ENCODE data around the gene NISCH. TPM values are rescaled to one million over a fixed set of nuclear protein-coding genes. Genes with fewer than 3 reads are reported as not detected.

NISCH gene
- total RNA-seq, 1 experiment from 2014 or later, result 63.4 TPM

GRCh38 chr3:52527732-52528585 lies 72.6 kb downstream of the NISCH start:
- TSS peak; percentile 50 for BruUV-seq (replicated peaks)
- Histone ChIP-seq H3K4me1 (ENCODE audit: control insufficient read depth, insufficient read depth, low read length) (peaks cover 4% of the 10 kb centered on the region), H3K9me3 (ENCODE audit: control insufficient read depth, insufficient read depth, low read depth, low read length) (no peaks in the 10 kb centered on the region), H3K4me3 (ENCODE audit: low read depth in 2 of 2, low read length in 2 of 2) (no peak overlapping the region), H3K27me3 (ENCODE audit: control insufficient read depth, insufficient read depth, low read length) (no peaks in the 10 kb centered on the region), H3K27ac (ENCODE audit: low read length) (no peak overlapping the region), H3K36me3 (ENCODE audit: control insufficient read depth, insufficient read depth, low read length) (no peaks in the 10 kb centered on the region; the same call in 1 of the 2 replicates)
- DNase-seq (ENCODE audit: low read depth, low spot score) (no peak), ATAC-seq (no peak)
- CTCF ChIA-PET, result no interaction called here
- POLR2A ChIA-PET, result interaction anchor here (1.3 kb wide), 1 partner anchor 8 kb away, joined by 3 read pairs; the partner anchor contains the start of gene UQCC5
- TF ChIP-seq TCF7L2 (IDR thresholded peaks at IDR 0.05; ENCODE audit: low read depth, low read length), result no peak
- no peak for TF ChIP-seq CTCF (IDR thresholded peaks at IDR 0.05)
- no peak for TF ChIP-seq REST (IDR thresholded peaks at IDR 0.05; ENCODE audit: insufficient read depth in 1 of 2, low read depth in 2 of 2, low read length in 1 of 2)
- TF ChIP-seq POLR2AphosphoS5 (IDR thresholded peaks at IDR 0.05; ENCODE audit: low read depth, low read length), result no peak
- no peak for TF ChIP-seq SIN3A (IDR thresholded peaks at IDR 0.05; ENCODE audit: borderline replicate concordance, insufficient read depth, low read depth, low read length)
- in situ Hi-C loops (cut with HindIII; ENCODE audit: low pct_unique_long_range_greater_than_20kb, low sequenced_read_pairs), result no loop called here
- intact Hi-C loops (cut with micrococcal nuclease; ENCODE audit: unreplicated experiment), result no loop called here

- no peak for DNase-seq (ENCODE audit: low read depth, low spot score)
- no peak for ATAC-seq
- in situ Hi-C loops (cut with HindIII; ENCODE audit: low pct_unique_long_range_greater_than_20kb, low sequenced_read_pairs), result no loop called here
- ChIA-PET POLR2A (no interaction called here), CTCF (no interaction called here)
- Histone ChIP-seq H3K27me3 (ENCODE audit: control insufficient read depth, insufficient read depth, low read length) (no peaks in the 10 kb centered on the region), H3K4me3 (ENCODE audit: low read depth in 2 of 2, low read length in 2 of 2) (no peak overlapping the region), H3K36me3 (ENCODE audit: control insufficient read depth, insufficient read depth, low read length) (no peaks in the 10 kb centered on the region; the same call in 1 of the 2 replicates), H3K9me3 (ENCODE audit: control insufficient read depth, insufficient read depth, low read depth, low read length) (no peaks in the 10 kb centered on the region), H3K4me1 (ENCODE audit: control insufficient read depth, insufficient read depth, low read length) (peaks cover 4% of the 10 kb centered on the region), H3K27ac (ENCODE audit: low read length) (no peak overlapping the region)
- TF ChIP-seq CTCF (IDR thresholded peaks at IDR 0.05) (no peak), SIN3A (IDR thresholded peaks at IDR 0.05; ENCODE audit: borderline replicate concordance, insufficient read depth, low read depth, low read length) (no peak), REST (IDR thresholded peaks at IDR 0.05; ENCODE audit: insufficient read depth in 1 of 2, low read depth in 2 of 2, low read length in 1 of 2) (no peak)
- intact Hi-C loops (cut with micrococcal nuclease; ENCODE audit: unreplicated experiment), result no loop called here
- no TSS peak for BruUV-seq (replicated peaks)
These were observed 73.4 kb downstream of the NISCH start for GRCh38 chr3:52528586-52529375.

All from Panc1 (cell line).